NCI-H2171 treated with DMSO at 0.1 percent for 48 hours (cell line): ENCODE measurements around the gene M6PR.
"Not testable (repeated sequence)": the region's sequence is repeated elsewhere in the genome, so short reads cannot be mapped to it uniquely, and the experiment has no call there.

ENCODE experiments used
- DNase-seq: peaks from one replicate; lab custom pipeline; 2025; lab: John Stamatoyannopoulos, UW

The M6PR gene

DNA sequence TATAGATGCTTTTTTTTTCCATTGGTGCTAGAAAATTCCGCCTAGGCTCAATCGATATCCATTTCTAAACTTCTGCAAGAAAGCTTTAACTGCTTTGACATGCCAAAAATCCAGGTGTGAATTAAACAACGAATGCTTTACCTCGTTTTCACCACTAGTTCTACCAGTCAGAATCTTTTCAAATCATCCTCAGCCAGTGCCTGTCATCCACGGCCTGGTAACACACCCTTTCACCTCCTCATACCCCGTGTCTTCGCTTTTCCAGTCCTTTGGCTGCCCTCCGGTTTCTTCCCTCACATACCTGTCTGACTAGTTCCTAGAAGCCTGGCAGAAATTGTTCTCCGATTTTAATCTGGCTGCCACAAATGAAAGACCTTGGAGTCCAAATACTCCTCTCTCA is 36.5 kb downstream of the M6PR start:
- no peak for DNase-seq

DNA sequence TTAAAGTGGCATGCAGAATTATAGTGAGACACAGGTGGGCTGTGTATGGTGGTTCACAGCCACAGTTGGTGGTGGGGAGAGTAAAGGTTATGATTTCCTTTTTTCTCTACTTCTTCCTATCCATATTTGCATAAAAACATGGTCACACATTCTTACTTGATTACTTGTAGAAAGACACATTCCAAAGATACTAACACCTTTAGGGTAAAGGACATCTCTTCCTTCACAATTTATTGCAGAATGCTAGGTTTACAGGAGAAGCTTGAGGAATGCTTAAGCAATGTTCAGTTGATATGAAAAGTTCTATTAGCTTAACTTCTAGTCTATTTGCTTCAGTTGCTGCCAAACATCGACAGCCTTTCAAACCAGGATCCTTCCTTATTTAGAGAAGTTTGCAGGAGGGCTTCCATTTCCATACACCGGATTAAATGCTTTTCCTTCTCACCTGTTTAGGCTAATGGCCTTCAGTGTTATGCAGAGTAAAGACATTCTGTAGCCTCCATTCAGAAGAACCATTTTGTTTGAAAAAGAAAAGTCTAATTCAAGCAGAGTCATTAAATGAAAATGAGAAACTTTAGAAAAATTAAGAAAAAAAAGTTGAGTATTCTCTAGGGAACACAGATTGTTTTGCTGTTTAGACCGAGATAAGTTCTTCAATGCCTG is 37.7 kb downstream of the M6PR start:
- no peak for DNase-seq

DNA sequence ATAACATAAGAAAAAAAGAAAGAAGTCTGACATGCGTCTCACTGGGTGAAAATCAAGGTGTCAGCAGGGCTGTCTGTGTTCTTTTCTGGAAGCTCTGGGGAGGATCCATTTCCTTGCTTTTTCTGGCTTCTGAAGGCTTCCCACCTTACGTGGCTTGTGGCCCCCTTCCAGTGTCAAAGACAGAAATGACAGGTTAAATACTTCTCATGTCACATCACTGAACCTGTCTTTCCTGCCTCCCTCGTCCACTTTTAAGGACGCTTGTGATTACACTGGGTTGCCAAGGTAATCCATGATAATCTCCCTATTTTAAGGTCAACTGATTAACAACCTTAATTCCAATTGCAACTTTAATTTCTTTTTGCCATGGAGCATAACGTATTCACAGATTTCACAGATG is 39.7 kb downstream of the M6PR start:
- DNase-seq = no peak

DNA sequence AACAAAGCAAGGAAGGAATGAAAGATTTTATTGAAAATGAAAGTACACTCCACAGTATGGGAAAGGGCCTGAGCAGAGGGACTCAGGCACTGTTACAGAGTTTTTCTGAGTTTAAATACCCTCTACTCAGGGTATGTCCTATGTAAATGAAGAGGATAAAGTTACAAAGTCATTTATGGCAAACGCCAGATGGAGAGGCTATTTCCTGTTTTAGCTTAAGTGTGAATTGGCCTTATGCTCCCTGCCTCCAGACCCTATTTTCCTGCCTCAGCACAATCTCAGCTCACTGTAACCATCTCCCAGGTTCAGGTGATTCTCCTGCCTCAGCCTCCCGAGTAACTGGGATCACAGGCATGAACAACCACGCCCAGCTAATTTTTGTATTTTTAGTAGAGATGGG is 41.9 kb downstream of the M6PR start:
- DNase-seq = peak; percentile 13

DNA sequence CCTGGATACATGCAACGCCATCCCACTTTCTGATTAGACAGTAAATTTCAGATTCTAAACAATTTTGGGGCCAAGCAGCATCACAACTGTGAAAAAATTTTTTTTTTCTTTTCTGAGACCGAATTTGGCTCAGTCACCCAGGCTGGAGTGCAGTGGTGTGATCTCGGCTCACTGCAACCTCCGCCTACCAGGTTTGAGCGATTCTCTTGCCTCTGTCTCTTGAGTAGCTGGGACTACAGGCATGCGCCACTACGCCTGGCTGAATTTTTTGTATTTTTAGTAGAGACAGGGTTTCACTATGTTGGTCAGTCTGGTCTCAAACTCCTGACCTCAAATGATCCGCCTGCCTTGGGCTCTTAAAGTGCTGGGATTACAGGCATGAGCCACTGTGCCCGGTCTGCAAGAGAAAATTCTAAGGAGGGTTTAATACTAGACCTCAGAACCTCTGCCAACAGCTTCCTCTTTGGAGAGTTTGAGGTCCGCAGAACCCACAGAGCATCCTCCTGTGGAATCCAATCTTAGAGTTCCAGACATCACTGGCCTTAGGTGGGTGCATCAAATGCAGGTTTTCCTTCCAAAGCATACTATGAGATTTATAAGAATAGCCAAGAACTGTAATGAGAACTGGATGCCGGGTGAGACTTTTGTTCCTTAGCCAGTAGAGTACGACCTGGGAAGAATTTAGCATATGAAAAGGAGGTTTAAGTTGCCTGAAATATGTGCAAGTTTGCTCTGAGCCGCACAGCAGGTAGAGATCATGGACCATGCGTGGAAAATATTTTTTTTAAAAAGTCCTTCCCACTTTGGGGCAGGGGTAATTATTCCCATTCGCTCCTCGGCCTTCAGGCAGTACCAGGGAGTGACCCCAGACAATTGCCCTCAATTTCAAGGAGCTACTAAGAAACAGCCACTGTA is 42.9 kb downstream of the M6PR start:
- DNase-seq = no peak

DNA sequence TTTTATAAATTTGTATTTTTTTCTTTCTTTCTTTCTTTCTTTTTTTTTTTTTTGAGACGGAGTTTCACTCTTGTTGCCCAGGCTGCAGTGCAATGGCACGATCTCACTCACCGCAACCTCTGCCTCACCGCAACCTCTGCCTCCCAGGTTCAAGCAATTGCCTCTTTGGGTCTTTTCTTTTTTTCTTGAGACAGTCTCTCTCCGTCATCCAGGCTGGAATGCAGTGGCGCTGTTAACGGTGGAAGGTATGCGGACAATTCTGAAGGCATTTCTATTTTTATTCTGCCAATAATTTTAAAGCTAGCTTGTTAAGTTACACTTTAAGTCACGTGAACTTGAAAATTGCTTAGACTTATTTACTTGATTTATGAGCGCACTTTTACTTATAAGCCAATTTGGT is 43.9 kb downstream of the M6PR start:
- no peak for DNase-seq

DNA sequence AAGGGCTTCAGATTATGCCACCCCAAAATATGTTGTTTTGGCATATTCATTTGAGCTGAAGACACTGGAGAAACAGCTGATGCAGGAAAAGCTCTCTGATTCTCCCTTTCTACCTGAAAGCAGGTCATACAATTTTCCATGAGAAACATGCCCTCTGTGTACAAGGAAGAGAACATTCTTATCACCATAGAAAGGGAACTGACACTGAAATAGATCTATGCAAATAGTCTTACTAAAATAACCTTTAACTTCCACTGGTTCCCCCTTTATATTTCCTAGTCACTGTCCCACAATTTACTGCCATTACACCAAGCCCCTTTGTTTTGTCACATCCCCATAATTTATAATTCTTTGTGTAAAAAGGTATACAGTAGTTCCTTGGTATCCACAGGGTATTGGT is 44.8 kb downstream of the M6PR start:
- no peak for DNase-seq

DNA sequence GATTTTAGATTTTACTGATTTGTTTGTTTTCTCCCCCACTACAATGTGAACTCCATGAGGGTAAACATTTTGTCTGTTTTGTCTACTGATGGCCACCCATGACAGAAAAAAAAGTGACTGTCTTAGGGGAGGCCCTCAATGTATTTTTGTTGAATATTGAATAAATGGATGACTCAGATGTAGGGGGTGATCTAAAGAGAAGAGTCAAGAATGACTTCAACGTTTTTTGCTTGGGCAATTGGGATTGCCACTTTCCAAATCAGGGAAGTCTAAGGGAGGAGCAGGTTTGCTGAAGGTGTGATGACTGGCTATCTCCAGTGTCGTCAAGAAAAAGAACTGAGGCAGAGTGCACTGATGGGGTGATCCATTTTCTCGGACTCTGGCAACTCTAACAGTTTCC is 45.8 kb downstream of the M6PR start:
- no peak for DNase-seq

DNA sequence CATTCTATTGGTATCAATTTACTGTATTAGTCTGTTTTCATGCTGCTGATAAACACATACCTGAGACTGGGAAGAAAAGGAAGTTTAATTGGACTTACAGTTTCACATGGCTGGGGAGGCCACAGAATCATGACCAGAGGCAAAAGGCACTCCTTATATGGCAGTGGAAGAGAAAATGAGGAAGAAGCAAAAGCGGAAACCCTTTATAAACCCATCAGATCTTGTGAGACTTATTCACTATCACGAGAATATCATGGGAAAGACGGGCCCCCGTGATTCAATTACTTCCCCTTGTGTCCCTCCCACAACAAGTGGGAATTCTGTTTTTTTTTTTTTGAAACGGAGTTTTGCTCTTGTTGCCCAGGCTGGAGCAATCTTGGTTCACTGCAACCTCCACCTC is 46.7 kb downstream of the M6PR start:
- not testable (repeated sequence) for DNase-seq

DNA sequence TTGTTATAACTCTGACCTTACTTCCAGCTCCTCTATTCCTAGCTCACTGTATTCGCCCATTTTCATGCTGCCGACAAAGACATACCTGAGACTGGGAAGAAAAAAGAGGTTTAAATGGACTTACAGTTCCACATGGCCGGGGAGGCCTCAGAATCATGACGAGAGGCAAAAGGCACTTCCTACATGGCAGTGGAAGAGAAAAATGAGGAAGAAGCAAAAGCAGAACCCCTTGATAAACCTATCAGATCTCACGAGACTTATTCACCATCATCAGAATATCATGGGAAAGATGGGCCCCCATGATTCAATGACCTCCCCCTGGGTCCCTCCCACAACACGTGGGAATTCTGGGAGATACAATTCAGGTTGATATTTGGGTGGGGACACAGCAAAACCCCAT is 49.6 kb downstream of the M6PR start:
- DNase-seq = no peak

DNA sequence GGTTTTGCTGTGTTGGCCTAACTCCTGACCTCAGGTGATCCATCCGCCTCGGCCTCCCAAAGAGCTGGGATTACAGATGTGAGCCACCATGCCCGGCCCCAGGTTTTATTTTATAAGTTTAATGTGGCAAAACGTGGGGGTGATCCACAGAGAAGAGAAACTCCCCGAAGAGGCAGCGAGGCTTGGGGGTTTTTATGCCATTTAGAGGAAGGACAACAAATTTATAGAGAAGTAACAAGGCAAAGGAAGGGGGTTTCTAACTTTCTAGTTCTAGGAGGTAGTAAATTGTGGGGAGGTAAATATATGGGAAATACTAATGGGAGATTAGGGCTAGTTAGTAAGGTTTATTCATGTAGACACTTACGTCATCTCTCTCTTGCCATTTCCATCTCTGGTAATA is 52.4 kb downstream of the M6PR start:
- no peak for DNase-seq

DNA sequence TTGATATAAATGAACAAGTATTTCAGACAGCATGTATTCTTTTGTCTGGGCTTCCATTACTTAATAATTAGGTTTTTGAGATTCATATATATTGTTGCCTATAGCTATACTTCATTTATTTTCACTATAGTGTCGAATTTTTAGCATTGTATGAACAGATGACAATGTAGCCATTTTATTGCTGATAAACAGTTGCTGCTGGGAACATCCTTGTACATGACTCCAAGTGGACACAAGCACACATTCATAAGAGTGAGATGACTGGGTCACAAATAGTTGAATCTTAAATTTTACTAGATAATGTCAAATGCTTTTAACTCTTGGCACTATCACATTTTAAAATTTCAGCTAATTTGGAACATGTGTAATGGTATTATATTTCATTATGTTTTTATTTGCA is 54.5 kb downstream of the M6PR start:
- no peak for DNase-seq

DNA sequence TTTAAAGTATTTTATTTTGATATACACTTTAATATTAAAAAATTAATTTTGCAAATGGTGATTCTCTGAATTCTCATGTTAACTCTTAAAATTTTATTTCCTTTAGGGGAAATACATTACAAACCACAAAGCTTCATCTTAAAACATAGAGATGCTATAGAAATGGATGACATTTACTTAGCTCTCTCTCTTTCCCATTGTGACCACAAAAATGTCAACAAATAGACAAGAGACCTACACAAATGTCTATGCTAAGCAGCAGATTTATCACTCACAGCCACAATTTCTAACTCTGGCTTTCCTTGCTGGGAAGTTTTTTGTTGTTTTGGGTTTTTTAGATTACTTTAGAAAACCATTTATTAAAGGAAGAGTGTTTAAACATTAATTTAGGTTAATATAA is 55.1 kb downstream of the M6PR start:
- no peak for DNase-seq

DNA sequence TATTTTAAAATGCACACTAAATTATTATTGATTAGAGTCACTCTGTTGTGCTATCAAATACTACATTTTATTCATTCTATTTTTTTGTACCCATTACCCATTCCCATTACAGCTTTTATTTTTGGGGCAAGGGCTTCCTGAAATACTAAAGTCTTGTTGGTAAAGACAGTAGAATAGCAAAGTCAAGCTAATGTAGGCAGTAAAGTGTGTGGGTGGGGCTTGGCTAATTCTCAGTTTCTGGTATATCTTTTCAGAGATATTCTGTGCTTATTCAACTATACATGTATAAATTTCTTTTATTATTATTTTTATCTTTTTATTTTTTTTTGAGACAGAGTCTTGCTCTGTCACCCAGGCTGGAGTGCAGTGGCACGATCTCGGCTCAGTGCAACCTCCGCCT is 57.5 kb downstream of the M6PR start:
- DNase-seq = no peak
